GM12878 (cell line): ENCODE data around the gene MED25. TPM values are rescaled to one million over a fixed set of nuclear protein-coding genes. Genes with fewer than 3 reads are reported as not detected.

Experiments
- ATAC-seq: fragments of 200-7000 bp; cut with Tn5 transposase; 3 replicates; pipeline ENCODE4 v1.9.1; 2020; ENCODE audit warnings: mild to moderate bottlenecking, moderate library complexity
- BruUV-seq: library from RNA; stranded (reverse); fragments of 400-500 nt; replicated peaks from 2 replicates; lab custom pipeline; 2021; lab: Mats Ljungman, UMichigan
- CTCF ChIA-PET: fragments of 300-600 bp; sonication (Branson Sonifier 250); formaldehyde crosslinking; extraction: SDS; loops from one replicate; lab custom pipeline; 2021; ENCODE audit warnings: inconsistent platforms; lab: Yijun Ruan, JAX
- POLR2A ChIA-PET: fragments of 350-600 bp; formaldehyde crosslinking; extraction: SDS; loops from one replicate; lab custom pipeline; 2021; ENCODE audit warnings: inconsistent platforms; lab: Charles Lee
- RAD21 ChIA-PET: fragments of 300-600 bp; sonication (Branson Sonifier 250); formaldehyde crosslinking; loops from one replicate; lab custom pipeline; 2023; ENCODE audit warnings: antibody characterized with exemption; ENCODE audit not compliant: unreplicated experiment; lab: Charles Lee
- SMC1A ChIA-PET: fragments of 300-600 bp; sonication (Branson Sonifier 250); formaldehyde crosslinking; loops from one replicate; lab custom pipeline; 2023; ENCODE audit not compliant: unreplicated experiment, uncharacterized antibody; lab: Charles Lee
- DNase-seq: peaks from one replicate; pipeline ENCODE4 v3.0.0-alpha.2; 2011; ENCODE audit warnings: low read depth, low spot score
- FAIRE-seq: peaks from 3 replicates; lab custom pipeline; 2011; peaks lifted over from hg19 to GRCh38; lab: Jason Lieb, UNC
- H2AFZ ChIP-seq: 2 replicates; pipeline ENCODE4 v1.6.0; 2011; ENCODE audit warnings: low read depth, low read length, control low read depth; ENCODE audit not compliant: control insufficient read depth
- H3K27ac ChIP-seq: 2 replicates; pipeline ENCODE4 v1.5.1; 2011; ENCODE audit warnings: control low read depth; ENCODE audit not compliant: control insufficient read depth, insufficient read depth
- H3K27me3 ChIP-seq, 2 experiments: replicated peaks in 1 of 2; 2 replicates each; pipeline versions ENCODE4 v1.6.0 to v1.6.1; 2011; ENCODE audit warnings: low read length in 1 of 2; ENCODE audit not compliant: control insufficient read depth in 2 of 2, insufficient read depth in 2 of 2
- H3K36me3 ChIP-seq, 2 experiments: 2 replicates each; pipeline ENCODE4 v1.5.1; 2011; ENCODE audit warnings: low read length in 1 of 2; ENCODE audit not compliant: control insufficient read depth in 2 of 2, insufficient read depth in 2 of 2
- H3K4me1 ChIP-seq: 2 replicates; pipeline ENCODE4 v1.6.1; 2011; ENCODE audit warnings: mild to moderate bottlenecking, low read length, moderate library complexity, mixed read lengths; ENCODE audit not compliant: control insufficient read depth, insufficient read depth
- H3K4me2 ChIP-seq: 2 replicates; pipeline ENCODE4 v1.6.0; 2011; ENCODE audit warnings: control low read depth; ENCODE audit not compliant: control insufficient read depth, insufficient read depth
- H3K4me3 ChIP-seq: fragments of 200-600 bp; sonication (generic); 2 replicates; pipeline ENCODE4 v1.5.1; 2016
- H3K79me2 ChIP-seq: 2 replicates; pipeline ENCODE4 v1.6.0; 2011; ENCODE audit warnings: low read length; ENCODE audit not compliant: control insufficient read depth, insufficient read depth
- H3K9ac ChIP-seq: 2 replicates; pipeline ENCODE4 v1.8.0; 2011; ENCODE audit warnings: low read length, control low read depth, mixed read lengths; ENCODE audit not compliant: control insufficient read depth, insufficient read depth
- H3K9me3 ChIP-seq: replicated peaks from 3 replicates; pipeline ENCODE4 v1.5.1; 2011; ENCODE audit warnings: mild to moderate bottlenecking, low read length; ENCODE audit not compliant: control insufficient read depth, insufficient read depth
- H4K20me1 ChIP-seq: 2 replicates; pipeline ENCODE4 v1.6.0; 2011; ENCODE audit not compliant: control insufficient read depth, insufficient read depth
- DPF2 ChIP-seq: fragments of 450-650 bp; IDR thresholded peaks from 2 replicates; pipeline ENCODE4 v1.6.1; 2017; ENCODE audit warnings: mild to moderate bottlenecking
- ESRRA ChIP-seq: IDR thresholded peaks from 2 replicates; pipeline ENCODE4 v1.6.1; 2012; ENCODE audit warnings: mild to moderate bottlenecking, low read length, improper control_type of control experiment
- GABPA ChIP-seq: IDR thresholded peaks from 2 replicates; pipeline ENCODE4 v1.6.1; 2014; ENCODE audit warnings: antibody characterized with exemption, low read depth, mild to moderate bottlenecking, inconsistent platforms
- MEF2B ChIP-seq: fragments of 450-650 bp; IDR thresholded peaks from 2 replicates; pipeline ENCODE4 v1.6.1; 2018; ENCODE audit warnings: mild to moderate bottlenecking, moderate library complexity; ENCODE audit not compliant: partially characterized antibody, poor library complexity, severe bottlenecking
- NFXL1 ChIP-seq: fragments of 450-650 bp; IDR thresholded peaks from 2 replicates; pipeline ENCODE4 v1.6.1; 2017; ENCODE audit warnings: antibody characterized with exemption, mild to moderate bottlenecking, borderline replicate concordance
- NR2F1 ChIP-seq: fragments of 450-650 bp; conservative IDR thresholded peaks from 2 replicates; pipeline ENCODE4 v1.6.1; 2017; ENCODE audit warnings: mild to moderate bottlenecking
- POU2F2 ChIP-seq: IDR thresholded peaks from 3 replicates; pipeline ENCODE4 v1.6.1; 2011; ENCODE audit warnings: low read depth, mild to moderate bottlenecking, low read length, borderline replicate concordance
- SPI1 ChIP-seq: IDR thresholded peaks from 2 replicates; pipeline ENCODE4 v1.6.1; 2011; ENCODE audit warnings: low read depth, mild to moderate bottlenecking, low read length, moderate library complexity, borderline replicate concordance; ENCODE audit not compliant: insufficient read depth
- WGBS: methylation state at CpG from one replicate; pipeline ENCODE4 v1.1.6; 2016; ENCODE audit warnings: low lambda C conversion rate; ENCODE audit not compliant: insufficient replicate concordance, insufficient coverage; ENCODE audit errors: missing lambda C conversion rate; 5-methylcytosine and 5-hydroxymethylcytosine counted together
- in situ Hi-C: fragments of 300-500 bp; cut with MboI; formaldehyde crosslinking; loops from 9 replicates; pipeline ENCODE4 v1.14.3; 2018; ENCODE audit warnings: mixed read lengths
- intact Hi-C: fragments of 100-400 bp; cut with micrococcal nuclease; formaldehyde crosslinking; loops from one replicate; pipeline ENCODE4 v1.14.2; 2022; ENCODE audit not compliant: unreplicated experiment
- polyA plus RNA-seq, 11 experiments: library from polyadenylated mRNA; depleted of rRNA in 4 of 11; unstranded in 6 of 11; stranded (reverse) in 5 of 11; fragments of >200 nt; fragmentation: Nextera tagmentation in 4 of 11; fragmentation: Illumina TruSeq in 1 of 11; extraction: Ambion mirVana in 4 of 11; extraction: Trizol in 1 of 11; gene quantifications; 1 replicate in 1 of 11; 2 replicates in 10 of 11; pipeline versions ENCODE4 v1.2.1 to v1.2.3, GENCODE V29; 2011 to 2016; ENCODE audit warnings: inconsistent platforms in 2 of 11, missing spikeins in 2 of 11, low read depth in 1 of 11
- total RNA-seq, 4 experiments: library from RNA; depleted of rRNA in 3 of 4; stranded (reverse); fragments of >200 nt in 3 of 4; fragmentation: Illumina TruSeq in 1 of 4; extraction: Trizol in 1 of 4; gene quantifications; 2 replicates each; pipeline versions ENCODE4 v1.2.1 to v1.2.3, GENCODE V29; 2013 to 2021
- TF ChIP-seq, protein P1 (sequence below): IDR thresholded peaks from 2 replicates; pipeline ENCODE4 v1.6.1; 2011; ENCODE audit warnings: borderline replicate concordance, low read depth, mild to moderate bottlenecking, moderate library complexity, mixed read lengths, low read length; ENCODE audit not compliant: insufficient read depth; ENCODE audit errors: extremely low read length
- TF ChIP-seq, protein P2 (sequence below): fragments of 450-650 bp; IDR thresholded peaks from 2 replicates; pipeline ENCODE4 v1.6.1; 2017; ENCODE audit warnings: mild to moderate bottlenecking
- TF ChIP-seq, protein P3 (sequence below): fragments of 450-650 bp; formaldehyde crosslinking; IDR thresholded peaks from 2 replicates; pipeline ENCODE4 v1.4.0; 2022; ENCODE audit warnings: mild to moderate bottlenecking, moderate library complexity

Gene MED25
- total and polyA plus RNA-seq, 10 of the 15 experiments (the other 5 are each of a cell fraction or from before 2014, with no cell fraction given) = 3.5 to 53.9 (median 17.1) TPM

DNA sequence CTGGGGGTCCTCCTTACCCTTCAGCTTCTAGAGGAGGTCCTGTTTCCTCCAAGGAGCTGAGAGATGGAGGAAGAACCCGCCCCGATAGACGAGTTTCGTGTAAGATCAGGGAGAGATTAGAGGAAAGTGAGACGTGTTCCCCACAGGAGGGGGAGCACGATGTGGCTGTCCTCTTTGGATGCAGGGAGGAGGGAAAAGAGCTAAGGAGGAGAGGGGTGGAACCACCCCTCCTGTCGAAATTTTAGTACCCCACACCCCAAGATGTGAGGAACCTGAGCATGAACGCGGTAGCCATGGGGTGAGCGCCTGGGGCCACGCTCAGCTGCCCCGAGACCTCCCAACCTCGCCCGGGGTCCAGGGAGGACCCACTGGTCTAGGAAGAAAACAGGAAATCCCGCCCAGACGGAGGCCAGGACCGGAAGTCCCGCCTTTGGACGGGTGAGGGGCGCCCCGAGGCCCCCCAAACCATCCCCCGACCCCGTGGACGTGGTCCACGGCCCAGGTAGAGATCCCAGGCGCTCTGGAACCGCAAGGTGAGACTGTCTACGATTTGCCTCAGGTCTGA lies 57.9 kb downstream of the MED25 start:
- ChIA-PET POLR2A (interaction anchor here (0.5 to 3.0 kb wide), 10 partner anchors 9 to 670 kb away, joined by 3 to 23 read pairs (median 6); partner anchors contain the start of genes AP2A1, ATF5, FUZ and NUP62), RAD21 (interaction anchor here (0.7 to 2.2 kb wide), 5 partner anchors 8 to 58 kb away, joined by 3 to 8 read pairs (median 3); partner anchors contain the start of genes MED25 and PNKP), CTCF (interaction anchor here (0.7 kb wide), 1 partner anchor 36 kb away, joined by 4 read pairs; no protein-coding TSS in a partner anchor), SMC1A (interaction anchor here (1.1 to 2.1 kb wide), 5 partner anchors 21 to 110 kb away, joined by 3 to 6 read pairs (median 4); partner anchors contain the start of genes IL4I1 and MED25)
- Histone ChIP-seq H3K4me1 (peaks cover 20% of the 10 kb centered on the region), H3K27ac (peak overlapping the region; percentile 95), H3K36me3 (peaks cover 0 to 2% of the 10 kb centered on the region in 2 experiments; a peak in 3 of 4 replicates), H3K9ac (peak overlapping the region; percentile 84), H3K4me2 (peak overlapping the region; percentile 87), H4K20me1 (no peaks in the 10 kb centered on the region), H3K4me3 (peak overlapping the region; percentile 90), H3K79me2 (peaks cover 25% of the 10 kb centered on the region), H3K9me3 (no peaks in the 10 kb centered on the region), H3K27me3 (no peaks in the 10 kb centered on the region), H2AFZ (peak overlapping the region; percentile 70)
- BruUV-seq = TSS peak; percentile 67
- intact Hi-C loops (loop anchor here (2.0 to 5.0 kb wide), 3 partner anchors 21 to 51 kb away; partner anchors contain the start of genes ATF5, IL4I1, NUP62 and PTOV1), in situ Hi-C loops (loop anchor here (25.0 kb wide), 1 partner anchor 1239 kb away; the partner anchor contains the start of genes CA11 and DBP)
- ATAC-seq (peak; percentile 15), FAIRE-seq (no peak), DNase-seq (no peak)
- 1% methylated on average over 22 of the region's 28 CpGs for WGBS
- 0 out of 2 replicates have a peak, but pooled peaks have one; percentile 7 for TF ChIP-seq DPF2
- no peak for TF ChIP-seq POU2F2
- TF ChIP-seq, protein P1, sequence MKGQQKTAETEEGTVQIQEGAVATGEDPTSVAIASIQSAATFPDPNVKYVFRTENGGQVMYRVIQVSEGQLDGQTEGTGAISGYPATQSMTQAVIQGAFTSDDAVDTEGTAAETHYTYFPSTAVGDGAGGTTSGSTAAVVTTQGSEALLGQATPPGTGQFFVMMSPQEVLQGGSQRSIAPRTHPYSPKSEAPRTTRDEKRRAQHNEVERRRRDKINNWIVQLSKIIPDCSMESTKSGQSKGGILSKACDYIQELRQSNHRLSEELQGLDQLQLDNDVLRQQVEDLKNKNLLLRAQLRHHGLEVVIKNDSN = no peak
- TF ChIP-seq MEF2B = peak; percentile 16
- TF ChIP-seq ESRRA = no peak
- TF ChIP-seq, protein P2, sequence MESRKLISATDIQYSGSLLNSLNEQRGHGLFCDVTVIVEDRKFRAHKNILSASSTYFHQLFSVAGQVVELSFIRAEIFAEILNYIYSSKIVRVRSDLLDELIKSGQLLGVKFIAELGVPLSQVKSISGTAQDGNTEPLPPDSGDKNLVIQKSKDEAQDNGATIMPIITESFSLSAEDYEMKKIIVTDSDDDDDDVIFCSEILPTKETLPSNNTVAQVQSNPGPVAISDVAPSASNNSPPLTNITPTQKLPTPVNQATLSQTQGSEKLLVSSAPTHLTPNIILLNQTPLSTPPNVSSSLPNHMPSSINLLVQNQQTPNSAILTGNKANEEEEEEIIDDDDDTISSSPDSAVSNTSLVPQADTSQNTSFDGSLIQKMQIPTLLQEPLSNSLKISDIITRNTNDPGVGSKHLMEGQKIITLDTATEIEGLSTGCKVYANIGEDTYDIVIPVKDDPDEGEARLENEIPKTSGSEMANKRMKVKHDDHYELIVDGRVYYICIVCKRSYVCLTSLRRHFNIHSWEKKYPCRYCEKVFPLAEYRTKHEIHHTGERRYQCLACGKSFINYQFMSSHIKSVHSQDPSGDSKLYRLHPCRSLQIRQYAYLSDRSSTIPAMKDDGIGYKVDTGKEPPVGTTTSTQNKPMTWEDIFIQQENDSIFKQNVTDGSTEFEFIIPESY = no peak
- peak; percentile 92 for TF ChIP-seq GABPA
- TF ChIP-seq NFXL1 = peak; percentile 94
- TF ChIP-seq NR2F1 = 0 out of 2 replicates have a peak, but pooled peaks have one; percentile 9
- peak; percentile 38; the same call in 1 of the 2 replicates for TF ChIP-seq SPI1
- TF ChIP-seq, protein P3, sequence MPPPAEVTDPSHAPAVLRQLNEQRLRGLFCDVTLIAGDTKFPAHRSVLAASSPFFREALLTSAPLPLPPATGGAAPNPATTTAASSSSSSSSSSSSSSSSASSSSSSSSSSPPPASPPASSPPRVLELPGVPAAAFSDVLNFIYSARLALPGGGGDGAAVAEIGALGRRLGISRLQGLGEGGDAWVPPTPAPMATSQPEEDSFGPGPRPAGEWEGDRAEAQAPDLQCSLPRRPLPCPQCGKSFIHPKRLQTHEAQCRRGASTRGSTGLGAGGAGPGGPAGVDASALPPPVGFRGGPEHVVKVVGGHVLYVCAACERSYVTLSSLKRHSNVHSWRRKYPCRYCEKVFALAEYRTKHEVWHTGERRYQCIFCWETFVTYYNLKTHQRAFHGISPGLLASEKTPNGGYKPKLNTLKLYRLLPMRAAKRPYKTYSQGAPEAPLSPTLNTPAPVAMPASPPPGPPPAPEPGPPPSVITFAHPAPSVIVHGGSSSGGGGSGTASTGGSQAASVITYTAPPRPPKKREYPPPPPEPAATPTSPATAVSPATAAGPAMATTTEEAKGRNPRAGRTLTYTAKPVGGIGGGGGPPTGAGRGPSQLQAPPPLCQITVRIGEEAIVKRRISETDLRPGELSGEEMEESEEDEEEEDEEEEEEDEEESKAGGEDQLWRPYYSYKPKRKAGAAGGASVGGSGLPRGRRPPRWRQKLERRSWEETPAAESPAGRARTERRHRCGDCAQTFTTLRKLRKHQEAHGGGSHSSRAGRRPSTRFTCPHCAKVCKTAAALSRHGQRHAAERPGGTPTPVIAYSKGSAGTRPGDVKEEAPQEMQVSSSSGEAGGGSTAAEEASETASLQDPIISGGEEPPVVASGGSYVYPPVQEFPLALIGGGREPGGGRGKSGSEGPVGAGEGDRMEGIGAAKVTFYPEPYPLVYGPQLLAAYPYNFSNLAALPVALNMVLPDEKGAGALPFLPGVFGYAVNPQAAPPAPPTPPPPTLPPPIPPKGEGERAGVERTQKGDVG (CRISPR knock-in tag) = no peak
